Endothelial cell of umbilical vein (primary cell): ENCODE data around the gene NAMPT. TPM values are rescaled to one million over a fixed set of nuclear protein-coding genes. Genes with fewer than 3 reads are reported as not detected.

Experiments used
- BruUV-seq: library from RNA; stranded (reverse); fragments of 400-500 nt; replicated peaks from 2 replicates; lab custom pipeline; 2021; lab: Mats Ljungman, UMichigan
- CTCF ChIA-PET: fragments of 300-600, 350-600 bp; sonication (Branson Sonifier 250); formaldehyde crosslinking; loops from one replicate; lab custom pipeline; 2021; ENCODE audit warnings: antibody characterized with exemption, inconsistent platforms; lab: Charles Lee
- POLR2A ChIA-PET: fragments of 300-600, 350-600 bp; sonication (Branson Sonifier 250); formaldehyde crosslinking; loops from one replicate; lab custom pipeline; 2021; ENCODE audit warnings: antibody characterized with exemption, inconsistent platforms; lab: Charles Lee
- DNase-seq: peaks from one replicate; pipeline ENCODE4 v3.0.0-alpha.2; 2011; ENCODE audit warnings: low read depth, low spot score
- FAIRE-seq: peaks from 2 replicates; lab custom pipeline; 2011; peaks lifted over from hg19 to GRCh38; lab: Jason Lieb, UNC
- H2AFZ ChIP-seq: 2 replicates; pipeline ENCODE4 v1.6.0; 2012; ENCODE audit warnings: low read depth, low read length, control low read depth, inconsistent platforms
- H3K27ac ChIP-seq: 2 replicates; pipeline ENCODE4 v1.5.1; 2011; ENCODE audit warnings: low read depth, mild to moderate bottlenecking, control low read depth, low read length, moderate library complexity; ENCODE audit not compliant: insufficient read depth
- H3K27me3 ChIP-seq, 2 experiments: 2 replicates each; pipeline versions ENCODE4 v1.6.0 to v1.6.1; 2011; ENCODE audit warnings: low read length in 2 of 2, mixed read lengths in 1 of 2; ENCODE audit not compliant: control insufficient read depth in 2 of 2, insufficient read depth in 2 of 2
- H3K36me3 ChIP-seq, 2 experiments: 2 replicates in 1 of 2; 3 replicates in 1 of 2; pipeline ENCODE4 v1.5.1; 2011; ENCODE audit warnings: low read length in 2 of 2, mild to moderate bottlenecking in 1 of 2, moderate library complexity in 1 of 2; ENCODE audit not compliant: control insufficient read depth in 2 of 2, insufficient read depth in 2 of 2; ENCODE audit errors: extremely low read depth in 1 of 2
- H3K4me1 ChIP-seq: 3 replicates; pipeline ENCODE4 v1.5.1; 2011; ENCODE audit warnings: mild to moderate bottlenecking, low read length; ENCODE audit not compliant: control insufficient read depth, insufficient read depth; ENCODE audit errors: extremely low read depth
- H3K4me2 ChIP-seq: 2 replicates; pipeline ENCODE4 v1.6.1; 2011; ENCODE audit warnings: low read length, control low read depth, mixed read lengths; ENCODE audit not compliant: insufficient read depth
- H3K4me3 ChIP-seq, 3 experiments: fragments of 200-600 bp in 1 of 3; sonication (generic), shearing (Covaris generic) in 1 of 3; replicated peaks in 1 of 3; 2 replicates each; pipeline ENCODE4 v1.5.1; 2011 to 2016; ENCODE audit warnings: control low read depth in 3 of 3, low read length in 3 of 3, mild to moderate bottlenecking in 2 of 3, inconsistent platforms in 1 of 3, low read depth in 1 of 3, moderate library complexity in 1 of 3; ENCODE audit not compliant: insufficient read depth in 1 of 3
- H3K79me2 ChIP-seq: 2 replicates; pipeline ENCODE4 v1.6.0; 2012; ENCODE audit warnings: low read length, inconsistent platforms; ENCODE audit not compliant: control insufficient read depth, insufficient read depth
- H3K9ac ChIP-seq: replicated peaks from 2 replicates; pipeline ENCODE3; 2011; ENCODE audit warnings: low read length, control low read depth; ENCODE audit not compliant: insufficient read depth; ENCODE audit errors: extremely low read depth
- H3K9me1 ChIP-seq: replicated peaks from 3 replicates; pipeline ENCODE4 v1.6.0; 2011; ENCODE audit warnings: mild to moderate bottlenecking, low read length; ENCODE audit not compliant: control insufficient read depth, insufficient read depth; ENCODE audit errors: extremely low read depth
- H3K9me3 ChIP-seq: replicated peaks from 2 replicates; pipeline ENCODE4 v1.5.1; 2012; ENCODE audit warnings: low read length, inconsistent platforms; ENCODE audit not compliant: control insufficient read depth, insufficient read depth
- H4K20me1 ChIP-seq: replicated peaks from 2 replicates; pipeline ENCODE3; 2011; ENCODE audit warnings: mild to moderate bottlenecking, low read length; ENCODE audit not compliant: control insufficient read depth, insufficient read depth; ENCODE audit errors: extremely low read depth
- EZH2 ChIP-seq: IDR thresholded peaks from 2 replicates; pipeline ENCODE4 v1.6.1; 2012; ENCODE audit warnings: borderline replicate concordance, low read depth, mild to moderate bottlenecking, moderate library complexity, low read length, inconsistent platforms; ENCODE audit not compliant: severe bottlenecking
- GATA2 ChIP-seq: IDR thresholded peaks from 2 replicates; pipeline ENCODE4 v1.7.0; 2011; ENCODE audit warnings: low read depth, mild to moderate bottlenecking, moderate library complexity, mixed read lengths, low read length; ENCODE audit not compliant: insufficient read length, insufficient read depth
- JUN ChIP-seq: IDR thresholded peaks from 2 replicates; pipeline ENCODE4 v1.6.1; 2011; ENCODE audit warnings: borderline replicate concordance, low read depth; ENCODE audit not compliant: insufficient read length, insufficient read depth
- MYC ChIP-seq: IDR thresholded peaks from one replicate; pipeline ENCODE4 v1.6.1; 2011; ENCODE audit warnings: mild to moderate bottlenecking, low read depth, low read length
- POLR2A ChIP-seq: IDR thresholded peaks from 2 replicates; pipeline ENCODE4 v1.6.1; 2012; ENCODE audit warnings: low read depth, mild to moderate bottlenecking, control low read depth, low read length
- dilution Hi-C: fragments of 300-500 bp; cut with MboI; formaldehyde crosslinking; loops from one replicate; pipeline ENCODE4 v1.15.0; 2019; ENCODE audit warnings: low sequenced_read_pairs; ENCODE audit not compliant: extremely low pct_ligation_motif_present
- intact Hi-C: fragments of 100-400 bp; cut with micrococcal nuclease; formaldehyde crosslinking; loops from one replicate; pipeline ENCODE4 v1.10.0; 2022
- polyA plus RNA-seq, 4 experiments: library from polyadenylated mRNA; depleted of rRNA in 3 of 4; stranded (reverse) in 3 of 4; unstranded in 1 of 4; fragments of >200 nt; gene quantifications; 2 replicates each; pipeline versions ENCODE4 v1.2.1 to v1.2.3, GENCODE V29; 2011 to 2012; ENCODE audit warnings: missing spikeins in 1 of 4
- total RNA-seq: library from RNA; stranded (reverse); gene quantifications from 2 replicates; pipeline ENCODE4 v1.2.3, GENCODE V29; 2021
- TF ChIP-seq, protein P1 (sequence below): IDR thresholded peaks from 2 replicates; pipeline ENCODE4 v1.6.1; 2011; ENCODE audit not compliant: insufficient read depth, insufficient read length
- TF ChIP-seq, protein P2 (sequence below), 2 donors: IDR thresholded peaks; 1 replicate in 1 of 2; 2 replicates in 1 of 2; pipeline ENCODE4 v1.5.1; 2011; ENCODE audit warnings: low read length in 2 of 2, mild to moderate bottlenecking in 2 of 2, moderate library complexity in 2 of 2, control low read depth in 1 of 2, inconsistent platforms in 1 of 2, low read depth in 1 of 2; ENCODE audit not compliant: insufficient read depth in 1 of 2; ENCODE audit errors: extremely low read depth in 1 of 2

Gene NAMPT
- total and polyA plus RNA-seq, 2 donors (not counting 3 experiments of a cell fraction or from before 2014, with no cell fraction given) = 17.5 to 133 TPM

DNA sequence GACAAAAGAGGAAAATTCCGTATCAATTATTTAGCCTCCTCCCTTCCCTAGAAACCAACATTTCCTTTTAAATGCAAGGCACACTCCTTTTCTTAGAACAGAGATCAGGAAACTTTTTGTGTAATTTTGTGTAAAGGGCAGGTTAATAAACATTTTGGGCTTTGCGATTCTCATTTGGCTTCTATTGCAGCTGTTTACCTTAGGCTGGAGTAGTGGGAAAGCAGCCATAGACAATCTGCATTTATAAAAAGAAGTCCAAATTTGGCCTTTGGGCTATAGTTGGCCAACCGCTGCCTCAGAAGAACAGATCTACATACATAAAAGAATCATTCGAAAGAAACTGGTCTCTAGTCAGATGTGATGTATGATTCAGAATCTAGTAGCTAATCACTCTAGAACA, 35.3 kb downstream of the NAMPT start:
- dilution Hi-C loops (no loop called here), intact Hi-C loops (no loop called here)
- BruUV-seq = no TSS peak
- no peaks in the 10 kb centered on the region for H3K79me2 ChIP-seq
- H3K9me3 ChIP-seq = no peaks in the 10 kb centered on the region
- H2AFZ ChIP-seq = no peak overlapping the region
- ChIA-PET POLR2A (no interaction called here), CTCF (no interaction called here)
- no peaks in the 10 kb centered on the region for H3K4me1 ChIP-seq
- H3K9ac ChIP-seq = no peak overlapping the region
- H4K20me1 ChIP-seq = no peaks in the 10 kb centered on the region
- no peaks in the 10 kb centered on the region for H3K9me1 ChIP-seq
- peaks cover 18 to 27% of the 10 kb centered on the region in 2 experiments for H3K36me3 ChIP-seq
- DNase-seq (no peak), FAIRE-seq (no peak)
- no peak overlapping the region for H3K27ac ChIP-seq
- TF ChIP-seq, protein P1, sequence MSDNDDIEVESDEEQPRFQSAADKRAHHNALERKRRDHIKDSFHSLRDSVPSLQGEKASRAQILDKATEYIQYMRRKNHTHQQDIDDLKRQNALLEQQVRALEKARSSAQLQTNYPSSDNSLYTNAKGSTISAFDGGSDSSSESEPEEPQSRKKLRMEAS = no peak
- TF ChIP-seq JUN (no peak), EZH2 (no peak), MYC (no peak), POLR2A (no peak), GATA2 (no peak)
- TF ChIP-seq, protein P2, sequence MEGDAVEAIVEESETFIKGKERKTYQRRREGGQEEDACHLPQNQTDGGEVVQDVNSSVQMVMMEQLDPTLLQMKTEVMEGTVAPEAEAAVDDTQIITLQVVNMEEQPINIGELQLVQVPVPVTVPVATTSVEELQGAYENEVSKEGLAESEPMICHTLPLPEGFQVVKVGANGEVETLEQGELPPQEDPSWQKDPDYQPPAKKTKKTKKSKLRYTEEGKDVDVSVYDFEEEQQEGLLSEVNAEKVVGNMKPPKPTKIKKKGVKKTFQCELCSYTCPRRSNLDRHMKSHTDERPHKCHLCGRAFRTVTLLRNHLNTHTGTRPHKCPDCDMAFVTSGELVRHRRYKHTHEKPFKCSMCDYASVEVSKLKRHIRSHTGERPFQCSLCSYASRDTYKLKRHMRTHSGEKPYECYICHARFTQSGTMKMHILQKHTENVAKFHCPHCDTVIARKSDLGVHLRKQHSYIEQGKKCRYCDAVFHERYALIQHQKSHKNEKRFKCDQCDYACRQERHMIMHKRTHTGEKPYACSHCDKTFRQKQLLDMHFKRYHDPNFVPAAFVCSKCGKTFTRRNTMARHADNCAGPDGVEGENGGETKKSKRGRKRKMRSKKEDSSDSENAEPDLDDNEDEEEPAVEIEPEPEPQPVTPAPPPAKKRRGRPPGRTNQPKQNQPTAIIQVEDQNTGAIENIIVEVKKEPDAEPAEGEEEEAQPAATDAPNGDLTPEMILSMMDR (IDR thresholded peaks at IDR 0.05; ENCODE audit: extremely low read depth in 1 of 2, insufficient read depth in 1 of 2, low read depth in 1 of 2, low read length in 2 of 2) = no peak
- no peak overlapping the region for H3K4me3 ChIP-seq
- H3K4me2 ChIP-seq = no peak overlapping the region
- H3K27me3 ChIP-seq = no peaks in the 10 kb centered on the region
